Activated CD4-positive, alpha-beta T cell treated with anti-CD3 and anti-CD28 coated beads for 1 hour (primary cell): ENCODE results near the gene EPB41L3.
"Not testable (repeated sequence)": the region's sequence is repeated elsewhere in the genome, so short reads cannot be mapped to it uniquely, and the experiment has no call there.

Experiments used
- DNase-seq: peaks from one replicate; pipeline ENCODE4 v3.0.0-alpha.2; 2020

EPB41L3 gene

DNA sequence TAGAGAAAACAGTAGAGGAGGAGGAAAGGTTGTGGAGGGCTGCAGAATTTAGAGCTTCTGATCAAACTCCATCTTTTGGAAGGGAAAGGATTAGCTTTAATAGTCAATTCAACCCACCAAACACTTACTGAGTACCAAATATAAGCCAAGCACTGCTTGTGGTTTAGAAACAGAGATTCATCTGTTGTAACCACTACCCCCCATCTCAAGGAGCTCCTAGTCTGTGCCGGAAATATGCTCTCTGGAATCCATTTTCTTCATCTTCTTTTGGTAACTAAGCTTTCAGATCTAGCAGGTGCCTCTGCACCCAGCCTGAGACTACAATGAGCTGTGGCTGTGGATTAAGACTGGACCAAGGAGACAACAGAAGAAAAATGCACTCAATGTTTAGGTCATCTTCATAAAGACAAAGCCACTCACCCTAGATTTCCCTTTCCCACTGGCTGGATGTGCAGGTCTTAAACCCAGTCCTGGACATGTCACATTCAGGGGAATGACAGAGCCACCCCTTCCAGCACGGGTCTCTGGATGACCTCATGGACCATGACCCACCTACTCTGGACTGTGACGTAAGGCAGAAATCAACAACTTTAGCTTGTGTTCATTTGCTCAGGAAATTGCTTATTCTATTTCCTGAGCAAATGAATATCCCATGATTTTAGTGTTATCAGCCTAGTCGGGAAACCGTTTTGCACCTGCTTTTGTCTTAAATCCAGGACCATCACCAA lies 52.9 kb downstream of the EPB41L3 start:
- DNase-seq, result no peak

DNA sequence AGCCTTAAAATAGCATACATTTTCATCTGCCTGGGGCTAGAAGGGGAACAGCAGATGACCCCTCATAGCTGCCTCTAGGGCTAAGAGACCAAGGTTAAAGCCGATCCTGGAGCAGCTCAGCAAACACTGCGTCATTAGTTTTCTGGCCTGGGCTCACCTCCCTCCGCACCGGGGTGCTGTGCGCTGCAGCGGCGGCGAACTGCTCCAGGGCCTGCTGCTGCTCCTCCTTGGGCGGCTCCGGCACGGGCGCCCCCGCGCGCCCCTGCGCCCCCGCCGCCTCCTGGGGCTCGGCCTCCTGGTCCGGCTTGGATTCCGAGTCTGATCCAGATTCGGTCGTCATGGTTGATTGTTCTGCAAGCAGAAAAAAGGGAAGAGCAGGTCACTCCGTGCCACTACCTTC lies 55.0 kb downstream of the EPB41L3 start:
- no peak for DNase-seq

DNA sequence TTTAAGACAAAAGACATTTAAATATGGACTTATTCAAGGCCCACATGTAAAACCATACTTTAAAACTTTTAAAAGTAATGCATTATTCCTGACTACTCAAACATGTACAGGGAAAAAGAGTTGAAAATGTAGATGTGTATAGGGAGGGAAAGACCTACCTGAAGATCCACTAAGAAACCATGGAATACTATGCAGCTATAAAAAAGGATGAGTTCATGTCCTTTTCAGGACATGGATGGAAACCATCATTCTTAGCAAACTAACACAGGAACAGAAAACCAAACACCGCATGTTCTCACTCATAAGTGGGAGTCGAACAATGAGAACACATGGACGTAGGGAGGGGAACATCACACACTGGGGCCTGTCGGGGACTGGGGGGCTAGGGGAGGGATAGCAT lies 55.8 kb downstream of the EPB41L3 start:
- DNase-seq, result not testable (repeated sequence)

DNA sequence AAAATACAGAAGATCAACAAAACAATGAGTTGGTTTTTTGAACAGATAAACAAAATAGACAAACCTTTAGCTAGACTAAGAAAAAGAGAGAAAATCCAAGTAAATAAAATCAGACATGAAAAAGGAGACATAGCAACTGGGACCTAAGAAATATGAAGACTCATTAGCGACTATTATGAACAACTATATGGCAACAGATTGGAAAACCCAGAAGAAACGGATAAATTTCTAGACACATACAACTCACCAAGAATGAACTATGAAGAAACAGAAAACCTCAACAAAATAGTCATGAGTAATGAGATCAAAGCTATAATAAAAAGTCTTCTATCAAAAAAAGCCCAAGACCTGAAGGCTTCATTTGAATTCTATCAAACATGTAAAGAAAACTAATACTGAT lies 59.3 kb downstream of the EPB41L3 start:
- DNase-seq, result no peak

GRCh38 chr18:5481621-5482020 lies 62.2 kb downstream of the EPB41L3 start:
- no peak for DNase-seq

GRCh38 chr18:5478261-5478660 lies 65.5 kb downstream of the EPB41L3 start:
- DNase-seq, result no peak

DNA sequence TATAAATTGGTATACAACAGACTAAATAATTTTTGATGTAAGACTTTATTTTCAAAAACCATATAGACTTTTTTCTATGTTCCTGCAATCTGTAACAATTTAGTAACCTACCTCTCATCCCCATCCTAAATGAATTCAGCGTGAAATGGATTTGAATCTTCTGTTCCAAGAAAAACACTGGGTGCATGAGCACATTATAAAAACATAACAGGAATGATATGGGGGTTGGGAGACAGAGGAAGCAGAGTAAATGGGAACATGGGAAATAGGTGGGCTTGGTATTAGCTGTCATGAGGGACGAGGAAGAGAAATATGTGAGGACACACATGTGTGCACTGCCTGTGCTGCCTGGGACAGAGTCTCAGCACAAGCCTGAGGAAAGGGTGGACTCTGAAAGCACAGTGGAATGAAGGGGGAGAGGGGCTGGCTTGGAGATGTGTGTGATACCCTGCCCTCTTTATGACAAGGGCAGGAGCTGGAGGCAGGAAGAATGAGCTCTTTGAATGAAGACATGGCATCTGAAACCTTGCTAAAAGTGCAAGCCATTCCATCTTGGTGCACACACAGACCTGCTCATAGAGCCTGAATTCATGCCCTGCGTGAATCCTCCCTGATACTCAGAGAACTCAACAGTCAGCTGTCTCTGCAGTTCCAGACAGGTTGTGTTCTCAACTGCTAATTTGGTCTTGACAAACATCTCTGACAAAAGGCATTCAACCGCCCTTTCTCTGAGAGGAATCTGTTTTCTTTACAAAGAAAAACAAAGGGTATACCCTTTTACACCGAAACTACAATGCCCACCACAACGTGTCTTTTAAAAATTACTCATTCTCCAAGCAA lies 66.6 kb downstream of the EPB41L3 start:
- no peak for DNase-seq

DNA sequence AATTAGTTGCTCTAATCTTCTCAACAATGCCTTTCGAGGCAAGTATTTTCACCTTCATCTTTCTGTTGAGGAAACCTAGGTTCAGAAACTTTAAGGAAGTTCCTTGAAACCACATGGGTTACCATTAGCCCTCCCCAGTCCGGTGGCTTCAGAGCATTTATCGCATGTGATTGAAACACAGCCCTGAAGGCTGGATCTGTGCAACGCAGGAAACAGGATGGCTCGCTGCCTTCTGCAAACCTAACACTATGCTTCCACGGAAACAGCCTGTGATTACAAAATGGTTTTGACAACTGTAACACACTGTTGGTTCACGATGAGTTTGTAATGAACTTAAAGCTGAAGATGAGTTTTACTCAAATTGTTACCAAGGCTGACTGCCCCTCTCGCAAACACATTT lies 68.5 kb downstream of the EPB41L3 start:
- no peak for DNase-seq

DNA sequence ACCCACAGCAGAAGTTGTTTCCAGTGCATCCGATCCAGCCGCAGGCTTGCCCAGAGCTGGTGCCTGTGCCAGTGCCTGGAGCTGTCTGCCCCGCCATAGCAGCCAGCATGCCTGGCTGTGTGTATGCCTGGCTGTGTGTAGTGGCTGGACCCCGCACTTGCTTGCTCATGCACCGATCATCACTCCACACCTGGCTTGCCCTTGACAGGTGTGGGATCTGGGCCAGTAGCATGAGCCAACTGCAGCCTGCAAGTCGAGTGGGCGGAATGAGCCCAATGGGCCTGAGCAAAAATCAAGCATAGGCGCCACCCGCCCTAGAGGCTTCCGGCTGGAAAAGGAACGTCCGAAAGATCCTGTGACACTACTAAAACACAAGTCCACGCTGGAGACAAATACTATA lies 74.5 kb downstream of the EPB41L3 start:
- DNase-seq, result no peak

- no peak for DNase-seq
Measured at GRCh38 chr18:5468394-5468793, 75.4 kb downstream of the EPB41L3 start.

- no peak for DNase-seq
Measured at GRCh38 chr18:5467671-5468070, 76.1 kb downstream of the EPB41L3 start.

DNA sequence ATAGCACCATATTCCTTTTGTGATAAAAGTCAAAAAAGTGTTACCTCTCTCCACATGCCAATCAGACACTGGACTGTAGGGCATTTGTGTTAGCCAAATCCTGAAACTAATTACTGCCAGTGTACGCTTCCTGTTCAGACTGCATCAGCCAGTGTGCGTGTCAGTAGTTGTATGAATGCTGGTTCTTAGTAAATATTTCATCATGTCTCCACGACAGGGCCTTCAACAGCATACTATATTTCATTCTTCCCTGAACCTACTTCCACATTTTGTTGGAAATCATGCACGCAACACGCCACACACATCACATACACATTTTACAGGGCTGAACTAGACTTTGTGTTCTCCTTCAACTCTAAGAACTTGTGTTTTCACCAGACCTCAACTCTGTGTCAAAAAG lies 77.5 kb downstream of the EPB41L3 start:
- DNase-seq, result no peak

DNA sequence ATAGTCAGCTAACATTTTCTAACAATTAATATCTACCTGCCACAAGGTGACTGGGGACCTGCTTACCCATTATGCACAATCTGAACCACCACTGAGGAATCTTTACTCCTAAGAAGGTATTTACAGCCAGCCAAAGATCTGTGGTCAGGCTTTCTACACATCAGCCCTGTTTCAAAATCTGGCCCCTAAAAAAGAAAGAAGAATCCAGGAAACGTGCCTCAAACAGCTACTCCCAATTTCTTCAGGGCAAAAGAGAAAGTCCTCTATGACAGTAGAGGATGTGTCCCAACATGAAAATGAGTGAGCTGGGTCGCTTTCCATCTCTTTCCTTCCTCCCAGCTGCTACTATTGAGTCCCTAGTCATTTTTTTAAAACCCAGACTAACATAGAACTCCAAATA lies 79.5 kb downstream of the EPB41L3 start:
- no peak for DNase-seq

GRCh38 chr18:5463831-5464230 lies 80.0 kb downstream of the EPB41L3 start:
- no peak for DNase-seq

DNA sequence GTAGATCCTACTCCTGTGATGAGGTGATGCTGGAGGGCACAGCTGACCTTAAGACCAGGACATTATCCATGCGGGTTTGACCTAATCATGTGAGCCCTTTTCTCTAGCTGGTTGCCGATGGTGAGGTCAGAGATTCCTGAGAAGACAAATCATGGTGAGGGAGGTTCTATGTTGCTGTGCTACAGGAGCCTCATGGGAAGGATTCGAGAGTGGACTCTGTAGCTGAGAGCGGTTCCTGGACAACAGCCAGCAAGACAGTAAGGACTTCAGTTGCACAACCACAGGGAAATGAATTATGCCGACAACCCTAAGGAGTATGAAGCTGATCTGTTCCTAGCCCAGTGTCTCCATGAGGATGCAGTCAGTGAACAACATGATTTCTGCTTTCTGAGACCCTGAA lies 80.4 kb downstream of the EPB41L3 start:
- no peak for DNase-seq

- no peak for DNase-seq
Measured at GRCh38 chr18:5462227-5462626, 81.6 kb downstream of the EPB41L3 start.

- DNase-seq, result no peak
Measured at GRCh38 chr18:5461041-5461440, 82.8 kb downstream of the EPB41L3 start.

DNA sequence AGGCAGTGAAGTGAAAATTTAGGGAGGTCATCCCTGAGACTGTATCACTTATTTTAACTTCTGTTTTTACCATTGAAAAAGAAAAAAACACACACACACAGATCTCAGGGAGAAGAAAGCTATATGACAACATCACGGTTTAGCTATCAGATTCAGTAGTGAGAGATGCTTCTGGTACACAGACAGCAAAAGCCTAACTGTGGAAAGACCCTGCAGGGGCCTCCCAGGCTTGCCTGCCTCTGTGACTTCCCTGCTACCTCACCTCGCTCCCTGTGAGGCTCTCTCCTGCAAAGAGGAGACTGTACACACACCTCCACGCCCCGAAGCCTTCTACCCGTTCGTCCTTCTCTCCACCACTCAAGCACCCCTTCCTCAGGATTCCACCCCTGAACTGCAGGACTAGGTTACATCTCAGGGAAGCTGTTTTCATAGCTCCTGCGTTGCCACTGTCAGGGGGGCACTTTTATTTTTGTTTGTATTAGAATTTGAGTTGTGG lies 86.3 kb downstream of the EPB41L3 start:
- no peak for DNase-seq

DNA sequence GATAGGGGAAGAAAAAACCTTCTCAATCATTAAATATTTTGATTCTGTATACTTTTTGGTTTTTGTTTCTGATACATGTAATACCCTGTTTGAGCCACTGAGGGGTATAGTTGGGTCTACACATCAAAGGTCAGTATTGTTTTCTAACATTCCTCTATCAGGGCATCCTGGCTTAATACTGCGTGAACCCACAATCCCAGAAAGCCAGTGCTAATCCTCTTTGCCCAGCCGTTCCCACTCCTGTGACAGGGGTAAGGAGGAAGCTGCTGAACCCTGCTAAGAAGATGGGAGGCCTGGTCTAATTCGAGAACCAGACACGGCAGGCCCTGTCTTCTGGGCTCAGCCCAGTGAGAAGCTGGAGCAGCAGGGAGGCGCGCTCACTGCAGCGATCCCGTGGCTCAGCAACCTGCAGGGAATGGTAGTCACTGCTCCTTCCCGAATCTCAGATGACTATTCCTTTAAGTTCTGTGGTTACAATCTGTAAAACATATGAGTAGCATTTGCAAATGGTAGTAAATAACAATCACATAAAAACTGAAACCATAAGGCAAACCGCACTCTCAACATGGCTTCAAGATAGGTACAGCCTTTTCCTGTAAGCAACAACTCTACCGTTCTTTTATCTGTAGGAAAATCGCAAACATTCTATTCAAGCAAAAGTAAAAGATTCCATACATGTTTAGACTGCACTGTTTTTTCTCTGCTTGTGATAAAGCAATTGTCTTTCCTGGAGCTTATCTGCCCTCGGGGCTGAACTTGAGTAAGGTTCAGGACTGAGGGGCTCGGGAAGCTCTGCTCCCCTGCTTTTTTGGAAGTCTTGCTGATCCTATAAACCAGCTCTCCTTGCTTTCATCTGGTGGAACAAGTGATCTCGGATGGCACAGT lies 87.0 kb downstream of the EPB41L3 start:
- no peak for DNase-seq

GRCh38 chr18:5455674-5456073 lies 88.1 kb downstream of the EPB41L3 start:
- no peak for DNase-seq

GRCh38 chr18:5452943-5453443 lies 90.8 kb downstream of the EPB41L3 start:
- DNase-seq, result no peak

GRCh38 chr18:5451871-5452270 lies 91.9 kb downstream of the EPB41L3 start:
- DNase-seq, result no peak

DNA sequence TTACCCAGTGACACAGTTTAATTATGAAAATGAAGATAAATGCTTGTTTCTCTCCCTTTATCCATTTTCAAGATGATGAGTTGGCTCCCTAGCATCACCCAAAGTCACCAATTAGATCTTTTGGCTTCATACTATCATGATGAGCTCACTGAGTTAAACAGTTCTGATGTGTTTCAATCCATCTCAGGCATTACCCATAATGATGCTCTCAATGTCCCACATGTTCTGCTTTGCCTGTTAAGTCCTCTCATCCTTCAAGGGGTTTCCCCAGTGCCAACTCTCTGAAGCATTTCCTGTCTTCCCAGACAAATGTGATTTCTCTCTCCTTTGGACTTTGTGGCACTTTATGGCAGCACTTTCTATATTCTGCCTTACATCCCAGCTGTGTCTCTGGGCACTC lies 92.6 kb downstream of the EPB41L3 start:
- no peak for DNase-seq
